ENCODE measurements around the gene PDLIM3. TPM values are rescaled to one million over a fixed set of nuclear protein-coding genes. Genes with fewer than 3 reads are reported as not detected.

Gene PDLIM3
- total and polyA plus RNA-seq, 9 of the 15 experiments (the other 6 are each of a cell fraction or from before 2014, with no cell fraction given) = 0.06 TPM; not detected in 8

- Histone ChIP-seq H2AFZ (ENCODE audit: low read depth, low read length) (no peak overlapping the region), H3K9me1 (ENCODE audit: control insufficient read depth, insufficient read depth, low read length) (no peaks in the 10 kb centered on the region), H3K36me3 (ENCODE audit: control insufficient read depth, insufficient read depth, low read length) (no peaks in the 10 kb centered on the region), H3K27me3 (ENCODE audit: control insufficient read depth in 2 of 2, insufficient read depth in 2 of 2, low read length in 2 of 2) (peaks cover 38 to 50% of the 10 kb centered on the region in 2 experiments), H3K79me2 (ENCODE audit: control insufficient read depth, insufficient read depth, low read length) (no peaks in the 10 kb centered on the region), H3K4me3 (no peak overlapping the region), H3K4me1 (replicated peaks in 1 of 2; ENCODE audit: control insufficient read depth in 2 of 2, insufficient read depth in 2 of 2, low read length in 2 of 2) (peaks cover 9 to 12% of the 10 kb centered on the region in 2 experiments), H4K20me1 (replicated peaks; ENCODE audit: control insufficient read depth, insufficient read depth, low read length) (no peaks in the 10 kb centered on the region), H3K9ac (ENCODE audit: insufficient read depth in 1 of 2, low read depth in 2 of 2, low read length in 2 of 2) (no peak overlapping the region), H3K27ac (ENCODE audit: extremely low read depth, low read depth, low read length) (no peak overlapping the region), H3K9me3 (replicated peaks; ENCODE audit: control insufficient read depth, insufficient read depth, low read depth, low read length) (peaks cover 2% of the 10 kb centered on the region; the same call in 1 of the 2 replicates), H3K4me2 (ENCODE audit: insufficient read depth, low read length) (no peak overlapping the region)
- no peak for ATAC-seq
- in situ Hi-C loops (cut with MboI) (no loop called here), intact Hi-C loops (cut with micrococcal nuclease) (no loop called here)
- no TSS peak for BruUV-seq (replicated peaks)
- 0% methylated on average over 2 of the region's 2 CpGs for WGBS (ENCODE audit: insufficient coverage, low coverage, missing lambda C conversion rate)
- ChIA-PET CTCF (ENCODE audit: low intra/inter-chr PET ratio) (no interaction called here), POLR2A (no interaction called here)
- FAIRE-seq = no peak
- DNase-seq (ENCODE audit: extremely low read depth in 1 of 4, low spot score in 3 of 4) = no peak
- TF ChIP-seq ZNF655 (CRISPR knock-in tag; IDR thresholded peaks at IDR 0.05) (no peak), NCOA6 (IDR thresholded peaks at IDR 0.05) (no peak), CHAMP1 (IDR thresholded peaks at IDR 0.05) (no peak), USF1 (CRISPR knock-in tag; IDR thresholded peaks at IDR 0.05) (no peak), POLR2AphosphoS5 (IDR thresholded peaks at IDR 0.05; ENCODE audit: control insufficient read depth, insufficient read depth, low read depth, low read length) (no peak), ZNF592 (IDR thresholded peaks at IDR 0.05) (no peak), KDM5B (IDR thresholded peaks at IDR 0.05; ENCODE audit: insufficient replicate concordance, low read depth, low read length) (no peak), HINFP (tag; conservative IDR thresholded peaks at IDR 0.05; ENCODE audit: low read depth) (no peak), ZNF445 (CRISPR knock-in tag; IDR thresholded peaks at IDR 0.05; ENCODE audit: low read depth) (no peak), XRCC4 (IDR thresholded peaks at IDR 0.05; ENCODE audit: extremely low read depth, insufficient read depth, insufficient read length) (no peak), HNRNPH1 (optimal IDR thresholded peaks at IDR 0.05; ENCODE audit: low read depth, low read length) (no peak), PHTF2 (CRISPR knock-in tag; IDR thresholded peaks at IDR 0.05) (no peak)
These were observed 66.3 kb downstream of the PDLIM3 start for GRCh38 chr4:185468999-185469398.

All from K562 (cell line).